Lung (tissue), 12 donors: ENCODE measurements around the gene SRC. TPM values are rescaled to one million over a fixed set of nuclear protein-coding genes. Genes with fewer than 3 reads are reported as not detected.

Experiments used
- ATAC-seq: fragments of 200-7000 bp; cut with Tn5 transposase; one replicate; pipeline ENCODE4 v1.9.1; 2020; ENCODE audit warnings: moderate number of reproducible peaks; ENCODE audit not compliant: insufficient read depth, low FRiP score
- DNase-seq, 3 donors: peaks; one replicate each; pipeline ENCODE4 v3.0.0-alpha.2; 2013 to 2017
- H3K27ac ChIP-seq, 2 donors: one replicate each; pipeline ENCODE4 v1.5.1; 2013; ENCODE audit warnings: mild to moderate bottlenecking in 2 of 2, moderate library complexity in 2 of 2, control low read depth in 1 of 2, inconsistent platforms in 1 of 2, low read depth in 1 of 2, low read length in 1 of 2
- H3K27me3 ChIP-seq, 3 donors: one replicate each; pipeline ENCODE4 v1.5.1; 2013; ENCODE audit warnings: low read length in 2 of 3; ENCODE audit not compliant: control insufficient read depth in 3 of 3, insufficient read depth in 3 of 3
- H3K36me3 ChIP-seq, 4 donors: one replicate each; pipeline ENCODE4 v1.5.1; 2013; ENCODE audit warnings: low read length in 4 of 4, mild to moderate bottlenecking in 1 of 4, moderate library complexity in 1 of 4; ENCODE audit not compliant: control insufficient read depth in 4 of 4, insufficient read depth in 4 of 4
- H3K4me1 ChIP-seq, 5 donors: one replicate each; pipeline ENCODE4 v1.5.1; 2013; ENCODE audit warnings: low read length in 5 of 5, mild to moderate bottlenecking in 2 of 5, moderate library complexity in 1 of 5; ENCODE audit not compliant: control insufficient read depth in 5 of 5, insufficient read depth in 5 of 5
- H3K4me3 ChIP-seq: one replicate; pipeline ENCODE4 v1.5.1; 2013; ENCODE audit warnings: mild to moderate bottlenecking, control low read depth, moderate library complexity
- H3K9ac ChIP-seq, 2 donors: one replicate each; pipeline ENCODE4 v1.5.1; 2013; ENCODE audit warnings: low read length in 2 of 2, control low read depth in 1 of 2; ENCODE audit not compliant: insufficient read depth in 1 of 2
- H3K9me3 ChIP-seq, 4 donors: one replicate each; pipeline ENCODE4 v1.5.1; 2013; ENCODE audit warnings: low read length in 3 of 4, mild to moderate bottlenecking in 1 of 4, moderate library complexity in 1 of 4; ENCODE audit not compliant: control insufficient read depth in 4 of 4, insufficient read depth in 3 of 4
- WGBS, 2 donors: extraction: QIAGEN DNeasy Blood & Tissue Kit; methylation state at CpG; one replicate each; pipeline ENCODE4 v1.1.7; 2013; 5-methylcytosine and 5-hydroxymethylcytosine counted together
- polyA plus RNA-seq, 2 donors: library from polyadenylated mRNA; stranded (reverse); fragments of 200-250 nt; gene quantifications; one replicate each; pipeline ENCODE4 v1.2.1, GENCODE V29; 2013
- total RNA-seq, 2 donors: library from RNA; depleted of rRNA in 1 of 2; stranded (reverse); fragments of >200 nt in 1 of 2; gene quantifications; one replicate each; pipeline ENCODE4 v1.2.1, GENCODE V29; 2014 to 2021
- TF ChIP-seq, protein P1 (sequence below): IDR thresholded peaks from 2 replicates; pipeline ENCODE4 v1.5.1; 2012; ENCODE audit warnings: mild to moderate bottlenecking; ENCODE audit errors: control extremely low read depth, extremely low read depth
- donor health status: control.
- donor health status: control.
- donor health status: Bipolar disorder and iron deficiency.
- donor health status: healthy.
- donor health status: DM: yes; HTN: yes; CAD: no.

SRC gene
- total and polyA plus RNA-seq, 4 donors, result 35.6 to 69.5 (median 50.1) TPM

DNA sequence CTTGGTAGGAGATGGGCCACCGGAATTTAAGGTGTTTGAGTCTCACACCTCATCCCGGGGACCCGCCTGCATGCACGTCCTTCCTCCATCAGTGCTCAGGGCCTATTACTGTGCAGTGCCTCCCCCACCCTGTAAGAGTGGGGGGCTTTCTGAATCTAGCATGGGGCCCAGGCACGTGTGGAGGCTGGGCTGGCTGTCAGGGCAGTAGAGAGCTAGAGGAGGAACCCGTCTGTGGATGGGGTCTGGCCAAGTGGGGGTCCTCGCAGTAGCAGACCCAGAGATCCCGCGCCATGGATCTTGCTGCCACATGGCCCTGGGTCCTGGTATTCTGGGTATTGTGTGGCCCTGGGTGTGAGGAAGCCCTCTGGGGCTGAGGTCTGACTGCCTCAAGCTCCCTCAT lies 42.9 kb downstream of the SRC start:
- peaks cover 0 to 2% (median 0%) of the 10 kb centered on the region in 5 donors for H3K4me1 ChIP-seq
- no peak overlapping the region for H3K4me3 ChIP-seq
- H3K36me3 ChIP-seq, result peaks cover 0 to 27% (median 20%) of the 10 kb centered on the region in 4 donors
- TF ChIP-seq, protein P1, sequence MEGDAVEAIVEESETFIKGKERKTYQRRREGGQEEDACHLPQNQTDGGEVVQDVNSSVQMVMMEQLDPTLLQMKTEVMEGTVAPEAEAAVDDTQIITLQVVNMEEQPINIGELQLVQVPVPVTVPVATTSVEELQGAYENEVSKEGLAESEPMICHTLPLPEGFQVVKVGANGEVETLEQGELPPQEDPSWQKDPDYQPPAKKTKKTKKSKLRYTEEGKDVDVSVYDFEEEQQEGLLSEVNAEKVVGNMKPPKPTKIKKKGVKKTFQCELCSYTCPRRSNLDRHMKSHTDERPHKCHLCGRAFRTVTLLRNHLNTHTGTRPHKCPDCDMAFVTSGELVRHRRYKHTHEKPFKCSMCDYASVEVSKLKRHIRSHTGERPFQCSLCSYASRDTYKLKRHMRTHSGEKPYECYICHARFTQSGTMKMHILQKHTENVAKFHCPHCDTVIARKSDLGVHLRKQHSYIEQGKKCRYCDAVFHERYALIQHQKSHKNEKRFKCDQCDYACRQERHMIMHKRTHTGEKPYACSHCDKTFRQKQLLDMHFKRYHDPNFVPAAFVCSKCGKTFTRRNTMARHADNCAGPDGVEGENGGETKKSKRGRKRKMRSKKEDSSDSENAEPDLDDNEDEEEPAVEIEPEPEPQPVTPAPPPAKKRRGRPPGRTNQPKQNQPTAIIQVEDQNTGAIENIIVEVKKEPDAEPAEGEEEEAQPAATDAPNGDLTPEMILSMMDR, result no peak
- H3K9ac ChIP-seq, result no peak overlapping the region
- DNase-seq, result no peak
- no peak for ATAC-seq
- no peaks in the 10 kb centered on the region for H3K9me3 ChIP-seq
- no peak overlapping the region for H3K27ac ChIP-seq
- H3K27me3 ChIP-seq, result no peaks in the 10 kb centered on the region
- 91 to 92% methylated on average over 8 to 9 of the region's 9 CpGs for WGBS, 2 donors

DNA sequence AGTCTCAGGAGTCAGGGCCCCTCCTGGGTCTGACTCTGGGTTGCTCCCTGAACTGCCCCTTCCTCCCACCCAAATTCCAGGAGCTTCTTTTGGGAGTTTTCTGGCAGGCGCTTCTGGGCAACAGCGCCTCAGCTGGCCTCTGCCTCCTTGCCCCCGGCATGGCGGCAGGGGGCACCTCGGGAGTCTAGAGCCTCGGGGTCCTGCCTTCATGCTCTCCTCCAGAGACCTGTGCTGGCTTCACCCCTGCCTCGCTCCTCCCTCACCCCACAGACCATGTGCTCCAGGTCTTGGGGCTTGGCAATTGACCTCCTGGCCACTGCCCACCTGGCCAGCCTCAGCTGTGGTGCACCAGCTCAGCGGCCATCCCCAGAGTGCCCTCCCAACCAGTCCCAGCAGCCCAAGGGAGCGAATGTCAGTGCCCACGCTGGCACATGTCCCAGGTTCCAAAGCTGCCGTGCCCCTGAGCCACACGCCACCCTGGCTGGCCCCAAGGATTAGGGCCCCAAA lies 43.4 kb downstream of the SRC start:
- ATAC-seq (no peak), DNase-seq (peak in 1 of 3 donors; percentile 7)
- Histone ChIP-seq H3K9me3 (no peaks in the 10 kb centered on the region), H3K36me3 (peaks cover 0 to 28% (median 21%) of the 10 kb centered on the region in 4 donors), H3K4me3 (no peak overlapping the region), H3K4me1 (peaks cover 0 to 2% (median 0%) of the 10 kb centered on the region in 5 donors), H3K27ac (no peak overlapping the region), H3K27me3 (no peaks in the 10 kb centered on the region), H3K9ac (no peak overlapping the region)
- TF ChIP-seq, protein P1, result no peak
- WGBS, 2 donors, result 89 to 94% methylated on average over 12 of the region's 12 CpGs

DNA sequence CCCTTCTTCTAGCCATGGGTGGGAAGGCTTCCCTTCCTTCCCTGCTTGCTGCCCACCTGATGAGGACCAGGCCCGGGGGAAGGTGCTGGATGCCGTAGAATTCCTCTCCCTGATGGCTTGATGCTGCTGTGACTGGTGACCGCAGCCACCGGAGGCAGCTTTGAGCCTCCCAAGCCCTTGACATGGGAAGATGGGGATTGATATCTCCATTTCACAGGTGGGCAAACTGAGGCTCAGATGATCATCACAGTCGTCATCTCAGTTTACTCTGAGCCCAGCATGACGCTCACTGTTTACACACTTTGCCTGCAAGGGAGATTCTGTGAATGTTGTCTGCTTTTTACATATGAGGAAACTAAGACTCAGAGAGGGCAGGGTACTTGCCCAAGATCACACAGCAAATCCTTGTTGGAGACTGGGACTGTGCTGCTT lies 43.9 kb downstream of the SRC start:
- Histone ChIP-seq H3K4me3 (no peak overlapping the region), H3K9me3 (no peaks in the 10 kb centered on the region), H3K4me1 (peaks cover 0 to under 1% (median 0%) of the 10 kb centered on the region in 5 donors), H3K27me3 (no peaks in the 10 kb centered on the region), H3K36me3 (peaks cover 0 to 33% (median 20%) of the 10 kb centered on the region in 4 donors), H3K27ac (no peak overlapping the region), H3K9ac (no peak overlapping the region)
- no peak for ATAC-seq
- DNase-seq, result peak in 1 of 3 donors; percentile 9
- TF ChIP-seq, protein P1, result no peak
- 95 to 96% methylated on average over 6 of the region's 6 CpGs for WGBS, 2 donors

DNA sequence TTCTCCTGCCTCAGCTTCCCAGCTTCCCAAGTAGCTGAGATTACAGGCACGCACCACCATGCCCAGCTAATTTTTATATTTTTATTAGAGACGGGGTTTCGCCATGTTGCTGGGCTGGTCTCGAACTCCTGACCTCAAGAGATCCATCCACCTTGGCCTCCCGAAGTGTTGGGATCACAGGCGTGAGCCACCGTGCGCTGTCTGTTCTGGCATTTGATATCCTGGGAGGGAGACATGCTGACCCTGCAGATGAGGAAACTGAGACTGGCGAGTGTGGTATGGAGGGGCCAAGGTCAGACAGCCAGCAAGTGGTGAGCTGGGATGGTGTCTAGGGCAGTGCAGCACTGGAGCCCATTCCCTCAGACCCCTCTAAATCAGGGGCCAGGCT lies 44.6 kb downstream of the SRC start:
- peak in 1 of 3 donors; percentile 1 for DNase-seq
- no peak overlapping the region for H3K9ac ChIP-seq
- H3K27ac ChIP-seq, result no peak overlapping the region
- no peak overlapping the region for H3K4me3 ChIP-seq
- peaks cover 0 to 34% (median 16%) of the 10 kb centered on the region in 4 donors for H3K36me3 ChIP-seq
- WGBS, 2 donors, result 97 to 98% methylated on average over 9 of the region's 9 CpGs
- H3K9me3 ChIP-seq, result no peaks in the 10 kb centered on the region
- peaks cover 0 to 3% (median 0%) of the 10 kb centered on the region in 5 donors for H3K4me1 ChIP-seq
- no peaks in the 10 kb centered on the region for H3K27me3 ChIP-seq
- TF ChIP-seq, protein P1, result no peak
- no peak for ATAC-seq
